NB4 (cell line): ENCODE results near the gene POLR2I.
"Not testable (repeated sequence)": the region's sequence is repeated elsewhere in the genome, so short reads cannot be mapped to it uniquely, and the experiment has no call there.

Experiments
- DNase-seq: peaks from one replicate; pipeline ENCODE4 v3.0.0; 2010; ENCODE audit warnings: low read depth
- H3K4me3 ChIP-seq: one replicate; pipeline ENCODE4 v1.5.1; 2011; ENCODE audit warnings: mild to moderate bottlenecking, low read depth, low read length, moderate library complexity
- CTCF ChIP-seq: IDR thresholded peaks from one replicate; pipeline ENCODE4 v1.5.1; 2012; ENCODE audit warnings: low read depth, low read length
- MAX ChIP-seq: IDR thresholded peaks from 2 replicates; pipeline ENCODE4 v1.6.1; 2011; ENCODE audit warnings: low read depth, low read length
- MYC ChIP-seq: IDR thresholded peaks from 2 replicates; pipeline ENCODE4 v1.6.1; 2011; ENCODE audit warnings: low read depth, low read length
- POLR2A ChIP-seq: IDR thresholded peaks from 2 replicates; pipeline ENCODE4 v1.6.1; 2011; ENCODE audit warnings: mild to moderate bottlenecking; ENCODE audit not compliant: insufficient read length; ENCODE audit errors: extremely low read depth

Gene POLR2I

GRCh38 chr19:36082916-36083315 lies 31.8 kb downstream of the POLR2I start:
- H3K4me3 ChIP-seq = no peak overlapping the region
- DNase-seq = no peak
- TF ChIP-seq MYC (no peak), MAX (no peak), POLR2A (no peak), CTCF (no peak)

DNA sequence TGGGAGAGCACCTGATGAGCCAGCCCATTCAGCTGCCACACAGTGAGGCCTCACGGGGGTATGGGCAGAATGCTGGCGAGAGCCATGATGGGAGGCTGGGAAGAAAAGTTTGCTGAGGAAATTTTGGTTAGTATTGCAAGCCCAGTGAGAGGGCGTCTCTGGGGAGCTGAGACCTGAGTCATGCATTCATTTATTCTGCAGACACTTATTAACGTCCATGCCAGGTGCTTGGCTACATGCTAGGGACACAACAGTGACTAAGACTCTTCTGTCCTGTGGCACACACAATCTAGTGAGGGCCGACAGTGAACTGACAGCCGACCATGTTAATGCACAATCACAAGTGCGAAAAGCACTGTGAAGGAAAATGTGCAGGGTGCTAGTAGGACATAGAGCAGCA lies 32.8 kb downstream of the POLR2I start:
- TF ChIP-seq MYC (no peak), POLR2A (no peak)
- no peak for DNase-seq
- H3K4me3 ChIP-seq = no peak overlapping the region

DNA sequence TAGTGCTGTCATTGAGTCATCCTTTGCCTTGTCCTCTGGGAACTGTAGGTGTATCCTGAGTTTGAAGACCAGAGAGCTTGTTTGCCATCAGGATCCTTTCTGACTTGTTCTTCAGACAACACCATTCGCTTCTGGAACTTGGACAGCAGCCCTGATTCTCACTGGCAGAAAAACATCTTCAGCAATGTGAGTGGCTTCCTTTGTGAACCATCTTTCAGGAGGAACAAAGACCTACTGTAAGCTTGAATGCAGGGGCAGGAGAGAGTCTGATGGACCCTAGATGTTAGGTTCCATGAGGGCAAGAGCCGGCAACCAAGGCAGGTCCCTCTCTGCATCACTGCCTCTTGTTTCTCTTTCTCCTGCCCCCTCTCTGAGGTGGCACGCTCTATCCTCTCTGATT lies 33.3 kb downstream of the POLR2I start:
- DNase-seq = no peak
- H3K4me3 ChIP-seq = no peak overlapping the region
- no peak for TF ChIP-seq MAX
- no peak for TF ChIP-seq CTCF
- TF ChIP-seq POLR2A = no peak
- no peak for TF ChIP-seq MYC

DNA sequence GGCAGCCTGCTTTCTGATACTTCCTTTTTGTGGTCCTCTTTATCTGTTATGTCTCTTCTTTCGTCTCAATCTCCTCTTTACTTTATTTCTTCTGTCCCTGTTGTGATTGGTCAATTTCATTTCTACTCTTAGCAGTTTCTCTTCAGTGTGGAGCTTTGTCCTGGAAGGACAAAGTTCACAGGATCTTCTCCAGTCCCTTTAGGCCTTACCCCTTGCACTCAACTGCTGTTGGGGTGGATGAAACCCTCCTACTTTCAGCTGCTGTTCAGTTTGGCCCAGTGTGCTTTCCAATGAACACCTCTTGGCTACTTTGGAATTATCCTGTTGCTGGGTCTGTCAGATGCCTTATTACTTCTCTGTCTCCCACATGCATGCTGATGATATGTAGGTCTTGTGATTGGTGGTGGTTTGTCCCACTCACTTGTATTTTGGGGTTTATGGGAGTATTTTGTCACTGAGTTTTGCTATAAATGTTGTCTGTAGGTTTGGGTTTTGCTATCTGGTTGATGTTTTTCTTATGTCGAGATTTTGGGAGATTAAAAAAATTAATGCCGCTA lies 35.2 kb downstream of the POLR2I start:
- no peak for TF ChIP-seq POLR2A
- no peak for TF ChIP-seq MYC
- TF ChIP-seq MAX = no peak
- TF ChIP-seq CTCF = no peak
- no peak overlapping the region for H3K4me3 ChIP-seq
- DNase-seq = no peak

- no peak for TF ChIP-seq MAX
- no peak for TF ChIP-seq MYC
- TF ChIP-seq CTCF = no peak
- no peak for TF ChIP-seq POLR2A
- no peak overlapping the region for H3K4me3 ChIP-seq
- DNase-seq = no peak
These were observed 41.4 kb downstream of the POLR2I start for GRCh38 chr19:36073121-36073876.

- no peak overlapping the region for H3K4me3 ChIP-seq
- TF ChIP-seq CTCF (no peak), POLR2A (no peak), MYC (no peak), MAX (no peak)
- no peak for DNase-seq
These were observed 42.6 kb downstream of the POLR2I start for GRCh38 chr19:36072081-36072480.

- not testable (repeated sequence) for H3K4me3 ChIP-seq
These were observed 45.7 kb downstream of the POLR2I start for GRCh38 chr19:36068810-36069499.

More at GRCh38 chr19:36068810-36069499, 45.7 kb downstream of the POLR2I start:
- DNase-seq = not testable (repeated sequence)
